Upper lobe of left lung (tissue), 4 donors: ENCODE data around the gene NLGN1.

Source experiments
- CTCF ChIP-seq, 6 experiments: fragments of 450-650 bp in 4 of 6; fragments of 200-600 bp in 2 of 6; sonication (generic) in 2 of 6; IDR thresholded peaks; one replicate each; pipeline ENCODE4 v1.5.1; 2016 to 2019; ENCODE audit warnings: antibody characterized with exemption in 6 of 6
- POLR2A ChIP-seq, 4 donors: fragments of 450-650 bp; IDR thresholded peaks; one replicate each; pipeline ENCODE4 v1.5.1; 2016 to 2017; ENCODE audit warnings: antibody characterized with exemption in 4 of 4, mild to moderate bottlenecking in 2 of 4

DNA sequence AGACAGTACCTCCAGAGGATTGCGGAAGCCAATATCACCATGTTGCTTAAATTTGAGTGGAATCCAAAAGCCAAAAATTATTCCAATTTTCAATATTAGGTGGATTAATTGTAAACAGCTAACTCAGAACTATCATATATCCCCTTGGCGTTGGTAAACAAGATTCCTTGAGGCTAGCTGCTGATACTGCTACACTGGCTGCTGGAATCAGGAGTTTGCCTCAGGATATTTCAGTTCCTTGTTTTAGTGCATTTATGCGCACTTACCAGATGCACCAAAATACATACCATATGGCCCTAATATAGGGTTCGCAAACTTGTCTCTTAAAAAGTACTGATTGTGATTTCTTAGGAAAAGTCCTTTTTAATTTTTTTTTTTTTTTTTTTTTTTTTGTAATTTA lies 856.4 kb downstream of the NLGN1 start:
- TF ChIP-seq POLR2A (IDR thresholded peaks at IDR 0.05) (no peak), CTCF (IDR thresholded peaks at IDR 0.05) (no peak)
